NK-92 (cell line): ENCODE data around the gene TSC2.
"Not testable (repeated sequence)": the region's sequence is repeated elsewhere in the genome, so short reads cannot be mapped to it uniquely, and the experiment has no call there.

Experiments
- DNase-seq: peaks from one replicate; lab custom pipeline; 2025; ENCODE audit not compliant: unreplicated experiment; lab: John Stamatoyannopoulos, UW

Gene TSC2

GRCh38 chr16:2101581-2101980 lies 53.8 kb downstream of the TSC2 start:
- DNase-seq, result not testable (repeated sequence)

GRCh38 chr16:2102471-2102870 lies 54.7 kb downstream of the TSC2 start:
- no peak for DNase-seq

- not testable (repeated sequence) for DNase-seq
Observed at GRCh38 chr16:2104464-2104863, 56.7 kb downstream of the TSC2 start.

- not testable (repeated sequence) for DNase-seq
Observed at GRCh38 chr16:2105291-2105690, 57.5 kb downstream of the TSC2 start.

- not testable (repeated sequence) for DNase-seq
Observed at GRCh38 chr16:2105769-2106168, 58.0 kb downstream of the TSC2 start.

GRCh38 chr16:2106211-2106610 lies 58.4 kb downstream of the TSC2 start:
- not testable (repeated sequence) for DNase-seq

- not testable (repeated sequence) for DNase-seq
Observed at GRCh38 chr16:2107121-2107790, 59.5 kb downstream of the TSC2 start.

- DNase-seq, result not testable (repeated sequence)
Observed at GRCh38 chr16:2107791-2108125, 60.0 kb downstream of the TSC2 start.

GRCh38 chr16:2108446-2109270 lies 60.9 kb downstream of the TSC2 start:
- DNase-seq, result not testable (repeated sequence)

GRCh38 chr16:2109271-2109580 lies 61.4 kb downstream of the TSC2 start:
- not testable (repeated sequence) for DNase-seq

GRCh38 chr16:2109872-2110271 lies 62.1 kb downstream of the TSC2 start:
- DNase-seq, result not testable (repeated sequence)

GRCh38 chr16:2110332-2111008 lies 62.7 kb downstream of the TSC2 start:
- not testable (repeated sequence) for DNase-seq

- DNase-seq, result not testable (repeated sequence)
Observed at GRCh38 chr16:2111009-2111353, 63.2 kb downstream of the TSC2 start.

GRCh38 chr16:2111412-2112335 lies 63.9 kb downstream of the TSC2 start:
- DNase-seq, result not testable (repeated sequence)

GRCh38 chr16:2112539-2113106 lies 64.8 kb downstream of the TSC2 start:
- not testable (repeated sequence) for DNase-seq

GRCh38 chr16:2114225-2114624 lies 66.4 kb downstream of the TSC2 start:
- DNase-seq, result not testable (repeated sequence)

- DNase-seq, result not testable (repeated sequence)
Observed at GRCh38 chr16:2114885-2115590, 67.3 kb downstream of the TSC2 start.

- no peak for DNase-seq
Observed at GRCh38 chr16:2115591-2115973, 67.8 kb downstream of the TSC2 start.

- DNase-seq, result not testable (repeated sequence)
Observed at GRCh38 chr16:2116428-2116827, 68.6 kb downstream of the TSC2 start.

GRCh38 chr16:2117341-2117740 lies 69.6 kb downstream of the TSC2 start:
- not testable (repeated sequence) for DNase-seq
